ENCODE data around the gene CERS2. TPM values are rescaled to one million over a fixed set of nuclear protein-coding genes. Genes with fewer than 3 reads are reported as not detected.

Gene CERS2
- polyA plus RNA-seq (2013): 83.6 and 85.3 TPM in 2 replicates

- Histone ChIP-seq H2BK5ac (ENCODE audit: low read depth, low read length, poor library complexity) (peak within 1 kb of the TSS; percentile 57), H3K4ac (ENCODE audit: low read depth, low read length) (peak within 1 kb of the TSS; percentile 90), H3K4me2 (ENCODE audit: low read length) (peak within 1 kb of the TSS; percentile 92), H3K36me3 (ENCODE audit: control insufficient read depth in 1 of 2, insufficient read depth in 2 of 2, low read length in 2 of 2) (no peaks in the 10 kb centered on the region), H3K4me3 (ENCODE audit: low read depth, low read length) (peak within 1 kb of the TSS; percentile 88), H3K18ac (ENCODE audit: low read length) (peak within 1 kb of the TSS; percentile 91), H3K9me3 (ENCODE audit: insufficient read depth, low read depth, low read length) (no peaks in the 10 kb centered on the region), H3K79me1 (ENCODE audit: low read length) (peaks cover 10% of the 10 kb centered on the region), H4K91ac (ENCODE audit: low read depth, low read length) (peak within 1 kb of the TSS; percentile 86), H3K9ac (ENCODE audit: low read length) (peak within 1 kb of the TSS; percentile 94), H2AFZ (ENCODE audit: insufficient read depth, low read length, poor library complexity) (peak within 1 kb of the TSS; percentile 42), H4K12ac (ENCODE audit: low read depth, low read length) (peak within 1 kb of the TSS; percentile 65), H3K14ac (ENCODE audit: low read length) (peak within 1 kb of the TSS; percentile 79), H4K8ac (ENCODE audit: low read depth, low read length) (peak within 1 kb of the TSS; percentile 88), H2AK5ac (ENCODE audit: low read length) (peak within 1 kb of the TSS; percentile 45), H3K27ac (ENCODE audit: low read depth, low read length) (peak within 1 kb of the TSS; percentile 59), H3K23ac (ENCODE audit: low read length) (no peak within 1 kb of the TSS), H3K4me1 (ENCODE audit: control insufficient read depth in 1 of 2, insufficient read depth in 2 of 2, low read length in 2 of 2) (peaks cover 34 to 35% of the 10 kb centered on the region in 2 experiments), H2BK120ac (ENCODE audit: insufficient read depth, low read length, poor library complexity) (peak within 1 kb of the TSS; percentile 73), H2BK12ac (ENCODE audit: low read length) (no peak within 1 kb of the TSS), H3K79me2 (ENCODE audit: control insufficient read depth, insufficient read depth, low read length, poor library complexity) (peaks cover 18% of the 10 kb centered on the region), H3K27me3 (ENCODE audit: insufficient read depth, low read length) (no peaks in the 10 kb centered on the region)
- peak; percentile 73 to 88 for DNase-seq
- WGBS (ENCODE audit: extremely low coverage, insufficient coverage, insufficient read length): no CpG with 5 or more reads among the region's 106 CpGs
These were observed at the start of gene CERS2 for GRCh38 chr1:150974580-150975478. CERS2 (minus strand) TSS chr1:150974835; CDS start chr1:150969090, 5,745 bp downstream.

GRCh38 chr1:151013518-151013917, 38.9 kb upstream of the CERS2 start:
- H4K91ac ChIP-seq (ENCODE audit: low read depth, low read length): no peak overlapping the region
- no peak overlapping the region for H4K12ac ChIP-seq (ENCODE audit: low read depth, low read length)
- H4K8ac ChIP-seq (ENCODE audit: low read depth, low read length): no peak overlapping the region
- no peak overlapping the region for H2BK120ac ChIP-seq (ENCODE audit: insufficient read depth, low read length, poor library complexity)
- H2AK5ac ChIP-seq (ENCODE audit: low read length): no peak overlapping the region
- H3K4me3 ChIP-seq (ENCODE audit: low read depth, low read length): no peak overlapping the region
- H3K79me1 ChIP-seq (ENCODE audit: low read length): peaks cover 3% of the 10 kb centered on the region
- no peaks in the 10 kb centered on the region for H3K9me3 ChIP-seq (ENCODE audit: insufficient read depth, low read depth, low read length)
- WGBS (ENCODE audit: extremely low coverage, insufficient coverage, insufficient read length): no CpG with 5 or more reads among the region's 2 CpGs
- H3K18ac ChIP-seq (ENCODE audit: low read length): no peak overlapping the region
- peaks cover 2% of the 10 kb centered on the region for H3K79me2 ChIP-seq (ENCODE audit: control insufficient read depth, insufficient read depth, low read length, poor library complexity)
- H3K27me3 ChIP-seq (ENCODE audit: insufficient read depth, low read length): no peaks in the 10 kb centered on the region
- H3K4me1 ChIP-seq (ENCODE audit: control insufficient read depth in 1 of 2, insufficient read depth in 2 of 2, low read length in 2 of 2): peaks cover 0 to 3% of the 10 kb centered on the region in 2 experiments
- H3K27ac ChIP-seq (ENCODE audit: low read depth, low read length): no peak overlapping the region
- no peak overlapping the region for H2AFZ ChIP-seq (ENCODE audit: insufficient read depth, low read length, poor library complexity)
- H2BK12ac ChIP-seq (ENCODE audit: low read length): no peak overlapping the region
- no peak overlapping the region for H3K23ac ChIP-seq (ENCODE audit: low read length)
- DNase-seq: no peak
- no peak overlapping the region for H3K9ac ChIP-seq (ENCODE audit: low read length)
- no peak overlapping the region for H3K4ac ChIP-seq (ENCODE audit: low read depth, low read length)
- no peak overlapping the region for H3K14ac ChIP-seq (ENCODE audit: low read length)
- H3K4me2 ChIP-seq (ENCODE audit: low read length): no peak overlapping the region
- no peaks in the 10 kb centered on the region for H3K36me3 ChIP-seq (ENCODE audit: control insufficient read depth in 1 of 2, insufficient read depth in 2 of 2, low read length in 2 of 2)
- H2BK5ac ChIP-seq (ENCODE audit: low read depth, low read length, poor library complexity): no peak overlapping the region

- Histone ChIP-seq H3K9ac (ENCODE audit: low read length) (no peak overlapping the region), H3K27me3 (ENCODE audit: insufficient read depth, low read length) (no peaks in the 10 kb centered on the region), H3K14ac (ENCODE audit: low read length) (no peak overlapping the region), H3K4me3 (ENCODE audit: low read depth, low read length) (no peak overlapping the region), H2BK12ac (ENCODE audit: low read length) (no peak overlapping the region), H3K9me3 (ENCODE audit: insufficient read depth, low read depth, low read length) (no peaks in the 10 kb centered on the region), H3K18ac (ENCODE audit: low read length) (no peak overlapping the region), H3K36me3 (ENCODE audit: control insufficient read depth in 1 of 2, insufficient read depth in 2 of 2, low read length in 2 of 2) (no peaks in the 10 kb centered on the region), H4K91ac (ENCODE audit: low read depth, low read length) (no peak overlapping the region), H4K8ac (ENCODE audit: low read depth, low read length) (no peak overlapping the region), H3K23ac (ENCODE audit: low read length) (no peak overlapping the region), H2BK120ac (ENCODE audit: insufficient read depth, low read length, poor library complexity) (no peak overlapping the region), H2AFZ (ENCODE audit: insufficient read depth, low read length, poor library complexity) (no peak overlapping the region), H3K4me2 (ENCODE audit: low read length) (no peak overlapping the region), H4K12ac (ENCODE audit: low read depth, low read length) (no peak overlapping the region), H2AK5ac (ENCODE audit: low read length) (no peak overlapping the region), H2BK5ac (ENCODE audit: low read depth, low read length, poor library complexity) (no peak overlapping the region), H3K79me2 (ENCODE audit: control insufficient read depth, insufficient read depth, low read length, poor library complexity) (peaks cover 4% of the 10 kb centered on the region), H3K4ac (ENCODE audit: low read depth, low read length) (no peak overlapping the region), H3K27ac (ENCODE audit: low read depth, low read length) (no peak overlapping the region), H3K4me1 (ENCODE audit: control insufficient read depth in 1 of 2, insufficient read depth in 2 of 2, low read length in 2 of 2) (peaks cover 0 to 3% of the 10 kb centered on the region in 2 experiments), H3K79me1 (ENCODE audit: low read length) (peaks cover 5% of the 10 kb centered on the region)
- DNase-seq: no peak
- no CpG with 5 or more reads among the region's 14 CpGs for WGBS (ENCODE audit: extremely low coverage, insufficient coverage, insufficient read length)
These were observed 38.2 kb upstream of the CERS2 start for GRCh38 chr1:151012684-151013471.

GRCh38 chr1:151011154-151011850, 36.7 kb upstream of the CERS2 start:
- H2AFZ ChIP-seq (ENCODE audit: insufficient read depth, low read length, poor library complexity): no peak overlapping the region
- no peaks in the 10 kb centered on the region for H3K36me3 ChIP-seq (ENCODE audit: control insufficient read depth in 1 of 2, insufficient read depth in 2 of 2, low read length in 2 of 2)
- no peak overlapping the region for H4K8ac ChIP-seq (ENCODE audit: low read depth, low read length)
- no peak overlapping the region for H3K14ac ChIP-seq (ENCODE audit: low read length)
- H2BK5ac ChIP-seq (ENCODE audit: low read depth, low read length, poor library complexity): no peak overlapping the region
- no peak overlapping the region for H4K91ac ChIP-seq (ENCODE audit: low read depth, low read length)
- H2BK120ac ChIP-seq (ENCODE audit: insufficient read depth, low read length, poor library complexity): no peak overlapping the region
- no peak overlapping the region for H3K4me2 ChIP-seq (ENCODE audit: low read length)
- H3K4me3 ChIP-seq (ENCODE audit: low read depth, low read length): no peak overlapping the region
- no peak overlapping the region for H3K18ac ChIP-seq (ENCODE audit: low read length)
- peaks cover 5% of the 10 kb centered on the region for H3K79me1 ChIP-seq (ENCODE audit: low read length)
- WGBS (ENCODE audit: extremely low coverage, insufficient coverage, insufficient read length): no CpG with 5 or more reads among the region's 4 CpGs
- no peak overlapping the region for H3K27ac ChIP-seq (ENCODE audit: low read depth, low read length)
- H3K79me2 ChIP-seq (ENCODE audit: control insufficient read depth, insufficient read depth, low read length, poor library complexity): peaks cover 4% of the 10 kb centered on the region
- H4K12ac ChIP-seq (ENCODE audit: low read depth, low read length): no peak overlapping the region
- H2AK5ac ChIP-seq (ENCODE audit: low read length): no peak overlapping the region
- H3K9me3 ChIP-seq (ENCODE audit: insufficient read depth, low read depth, low read length): no peaks in the 10 kb centered on the region
- no peak overlapping the region for H3K9ac ChIP-seq (ENCODE audit: low read length)
- H3K4ac ChIP-seq (ENCODE audit: low read depth, low read length): no peak overlapping the region
- no peak overlapping the region for H3K23ac ChIP-seq (ENCODE audit: low read length)
- DNase-seq: no peak
- no peak overlapping the region for H2BK12ac ChIP-seq (ENCODE audit: low read length)
- peaks cover 1 to 4% of the 10 kb centered on the region in 2 experiments for H3K4me1 ChIP-seq (ENCODE audit: control insufficient read depth in 1 of 2, insufficient read depth in 2 of 2, low read length in 2 of 2)
- H3K27me3 ChIP-seq (ENCODE audit: insufficient read depth, low read length): no peaks in the 10 kb centered on the region
